Stimulated activated CD8-positive, alpha-beta memory T cell treated with anti-CD3 and anti-CD28 coated beads, Interleukin-7, amount 100 ng/mL, for 4 hours (primary cell): ENCODE measurements around the gene KIAA1755.

Experiments used
- DNase-seq, 2 donors: peaks; one replicate each; pipeline ENCODE4 v3.0.0-alpha.2; 2020; ENCODE audit warnings: low read depth in 2 of 2

KIAA1755 gene

DNA sequence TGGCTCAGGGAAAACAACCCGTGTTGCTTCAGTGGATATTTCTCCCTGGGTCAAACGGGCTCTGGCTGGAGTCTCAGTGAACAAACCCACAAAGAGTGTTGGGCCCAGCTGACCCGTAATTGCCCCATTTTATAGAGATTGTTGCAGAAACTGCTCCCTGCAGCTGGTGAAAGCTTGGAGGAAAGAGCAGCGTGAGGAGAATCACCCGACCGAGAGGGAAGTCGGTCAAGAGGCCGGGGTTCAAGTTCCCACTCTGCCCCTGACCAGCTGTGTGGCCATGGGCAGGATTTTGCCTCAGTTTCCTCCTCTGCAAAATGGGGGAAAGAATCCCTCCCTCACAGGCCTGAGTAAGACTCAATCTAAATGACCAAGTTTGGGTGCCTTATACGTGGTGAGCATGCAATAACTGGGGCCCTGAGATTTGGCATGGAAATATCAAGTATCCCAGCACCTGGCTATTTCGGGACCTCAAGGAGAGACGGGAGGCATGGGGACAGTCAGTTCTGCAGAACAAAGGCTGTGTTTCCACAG, 93.8 kb downstream of the KIAA1755 start:
- DNase-seq, result no peak

DNA sequence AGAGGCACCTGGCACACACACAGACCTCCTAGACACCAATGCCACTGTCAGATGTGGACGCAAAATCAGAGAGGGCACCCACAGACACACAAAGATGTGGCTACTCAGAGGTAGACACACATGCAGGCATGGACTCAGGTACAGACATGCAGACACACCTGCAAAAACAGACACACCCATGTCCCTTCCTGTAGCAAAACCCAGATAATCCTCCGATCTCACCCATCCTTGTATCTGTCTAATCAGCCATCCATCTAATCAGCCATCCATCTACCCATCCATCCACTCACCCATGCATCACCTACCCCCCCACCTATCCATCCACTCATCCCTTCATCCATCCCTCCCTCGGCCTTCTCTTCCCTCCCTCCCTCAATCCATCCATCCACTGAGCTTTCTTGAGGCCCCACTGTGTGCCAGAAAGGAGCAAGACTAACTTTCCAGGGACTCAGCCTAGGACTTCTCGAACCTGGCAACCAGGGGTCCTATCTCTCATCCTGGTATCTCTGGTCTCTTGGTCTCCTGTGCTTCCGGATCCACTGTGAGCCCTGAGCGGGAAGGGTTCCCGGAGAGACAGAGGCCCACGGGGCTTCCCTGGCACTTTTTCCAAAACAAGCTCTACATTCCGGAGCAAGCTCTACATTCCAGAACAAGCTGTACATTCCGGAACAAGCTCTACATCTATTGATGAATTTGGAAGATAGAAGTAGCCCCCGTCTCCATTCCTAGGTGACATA, 94.4 kb downstream of the KIAA1755 start:
- DNase-seq, result no peak

DNA sequence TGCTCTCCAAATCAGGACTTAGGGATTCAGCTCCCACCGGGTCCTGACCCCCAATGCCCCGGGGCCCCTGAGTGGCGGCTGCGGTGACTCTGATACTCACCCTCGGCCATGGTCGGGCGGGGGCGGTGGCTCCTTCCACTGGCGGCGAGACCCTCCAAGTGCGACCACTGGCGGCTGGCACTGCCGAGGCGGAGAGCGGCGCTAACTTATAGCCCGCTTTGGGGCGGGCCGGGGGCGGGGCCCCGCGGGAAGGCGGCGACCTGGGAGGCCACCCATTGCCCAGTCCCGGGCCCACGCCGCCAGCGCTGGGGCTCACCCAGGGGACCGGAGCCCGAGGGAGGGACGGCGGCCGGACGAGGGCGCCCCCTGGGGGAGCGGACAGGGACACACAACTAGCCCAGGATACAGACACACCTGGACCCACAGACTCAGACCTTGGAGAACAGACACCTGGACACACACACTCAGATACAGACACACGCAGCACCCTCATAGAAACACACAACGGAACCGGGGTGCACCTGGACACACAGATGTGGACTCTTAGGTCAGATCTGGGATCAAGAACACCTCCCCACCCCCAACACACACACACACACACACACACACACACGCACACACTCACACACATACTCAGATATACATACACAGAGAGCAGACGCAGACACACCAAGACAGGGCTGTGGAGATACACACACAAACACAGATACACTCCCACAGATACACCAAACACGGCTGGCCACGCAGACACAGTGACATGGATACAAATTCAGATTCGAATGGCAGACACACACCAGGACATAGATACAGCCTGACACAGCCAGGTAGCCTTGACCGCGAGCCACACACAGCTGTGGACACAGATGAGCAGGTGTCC, 95.2 kb downstream of the KIAA1755 start, which contains the start of gene TGM2:
Gene TGM2, minus strand, starts transcription at position 182 of the 877 bp plus-strand sequence. Its CDS starts 72 bp downstream, at position 110.
- peak in 1 of 2 donors; percentile 25 for DNase-seq

DNA sequence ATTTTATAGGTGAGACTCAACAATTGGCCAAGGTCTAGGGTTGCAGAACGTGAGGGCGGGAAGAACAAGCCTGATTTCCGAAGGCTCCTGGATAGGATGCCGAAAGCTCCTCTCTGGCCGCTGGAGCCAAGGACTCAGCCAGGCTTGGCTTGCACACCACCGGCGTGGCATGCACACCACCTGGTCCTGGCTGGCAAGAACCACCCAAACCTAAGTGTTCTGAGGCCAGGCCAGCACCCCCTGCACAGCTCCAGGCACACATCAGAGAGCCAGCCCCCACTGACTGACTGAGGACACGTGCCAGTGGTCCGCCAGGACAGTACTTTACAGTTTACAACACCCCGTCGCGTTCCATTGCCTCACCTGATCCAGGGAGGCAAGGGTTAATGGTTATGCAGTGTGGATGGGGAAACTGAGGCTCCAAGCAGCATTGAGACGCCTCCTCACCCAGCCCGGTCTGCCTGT, 95.9 kb downstream of the KIAA1755 start:
- DNase-seq, result no peak

DNA sequence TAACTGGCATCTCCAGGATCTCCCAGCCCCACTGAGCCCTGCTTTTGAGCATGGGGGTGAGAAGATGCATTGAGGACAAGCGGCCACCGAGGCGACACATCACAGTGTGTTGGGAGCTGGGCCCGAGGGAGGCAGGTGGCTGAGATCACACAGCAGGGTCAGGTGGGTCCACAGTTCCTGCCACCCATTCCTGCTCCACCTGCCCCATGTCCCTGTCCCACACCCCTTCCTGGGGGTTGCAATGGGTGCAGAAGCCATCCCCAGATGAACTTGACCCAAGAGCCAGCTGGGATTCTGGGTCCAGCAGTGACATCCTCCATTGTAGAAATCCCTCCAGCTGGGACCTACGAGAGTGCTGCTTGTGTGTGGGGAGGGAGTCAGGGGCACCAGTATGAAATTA, 96.5 kb downstream of the KIAA1755 start:
- no peak for DNase-seq

DNA sequence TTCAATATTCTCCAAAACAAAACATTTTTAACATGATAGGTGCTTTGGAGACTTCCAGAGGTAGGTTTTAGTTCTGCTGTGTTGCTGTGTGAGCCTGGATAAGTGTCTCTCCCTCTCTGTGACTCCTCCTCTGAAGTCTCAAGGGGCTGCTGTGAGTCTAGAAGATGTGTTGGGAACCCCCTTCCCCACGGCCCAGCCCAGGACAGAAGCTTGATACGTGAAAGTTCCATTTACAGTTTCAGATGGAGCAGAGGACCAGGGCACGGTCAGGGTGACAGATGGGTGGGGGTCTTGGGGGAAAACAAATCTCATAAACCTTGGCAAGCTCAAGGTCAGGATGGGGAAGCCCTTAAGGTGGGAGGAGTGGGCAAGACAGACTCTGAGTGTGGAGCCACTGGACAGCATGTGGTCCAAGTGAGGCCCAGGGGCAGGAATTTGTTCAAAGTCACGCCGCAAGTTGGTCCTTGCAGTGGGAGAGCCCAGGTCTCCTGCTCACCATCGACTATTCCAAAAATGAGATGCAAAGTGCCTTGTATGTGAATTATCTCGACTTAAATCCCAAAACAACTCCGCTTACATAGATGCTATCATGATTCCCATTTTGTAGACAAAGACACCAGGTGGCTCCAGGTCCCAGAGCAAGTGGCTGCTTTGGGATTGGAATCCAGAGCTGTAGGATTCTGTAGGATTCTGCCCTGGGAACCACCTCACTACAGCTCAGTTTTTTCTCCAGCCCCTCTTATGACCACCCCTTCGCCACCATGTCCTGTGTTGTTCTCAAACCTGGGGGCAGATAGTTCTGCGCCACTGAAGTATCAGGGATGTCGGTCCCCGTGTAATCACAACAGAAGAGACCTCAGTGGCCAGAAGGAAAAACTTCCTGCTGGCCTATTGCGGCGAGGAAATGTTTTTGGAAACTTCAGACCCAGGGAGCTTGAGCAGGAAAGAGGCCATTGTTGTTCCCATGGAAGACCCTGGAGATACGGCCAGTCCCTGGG, 97.4 kb downstream of the KIAA1755 start:
- no peak for DNase-seq

DNA sequence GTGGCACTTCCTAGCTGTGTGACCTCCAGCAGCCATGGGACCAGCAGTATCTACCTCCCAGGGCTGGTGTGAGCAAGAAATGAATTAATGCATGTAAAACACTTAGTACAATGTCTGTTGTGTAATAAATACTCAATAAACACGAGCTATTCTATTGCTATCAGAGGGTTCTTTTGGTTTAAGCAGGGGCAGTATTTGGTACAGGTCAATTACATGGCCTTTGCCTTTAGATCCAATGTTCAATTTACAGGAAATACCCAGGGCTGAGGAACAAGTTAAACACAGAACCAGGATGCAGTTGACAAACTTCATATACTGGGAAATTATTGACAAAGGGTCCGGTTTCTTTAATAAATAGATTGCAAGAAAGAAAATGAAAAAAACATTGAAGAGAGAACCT, 98.4 kb downstream of the KIAA1755 start:
- no peak for DNase-seq

DNA sequence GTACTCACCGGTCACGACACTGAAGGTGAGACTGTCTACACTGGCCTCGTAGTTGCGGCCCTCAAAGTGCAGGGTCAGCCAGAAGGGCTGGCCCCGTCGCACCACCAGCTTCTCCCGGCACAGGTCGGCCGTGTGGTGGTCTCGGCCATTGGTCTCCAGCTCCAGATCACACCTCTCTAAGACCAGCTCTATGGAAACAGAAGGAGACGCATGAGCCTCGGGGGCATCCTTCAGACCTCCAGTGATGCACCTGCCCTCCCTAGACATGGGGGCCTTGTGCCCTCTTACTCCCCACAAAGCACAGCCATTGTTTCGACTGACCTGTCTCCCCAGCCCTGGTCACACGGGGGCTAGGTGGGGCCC, 99.1 kb downstream of the KIAA1755 start:
- DNase-seq, result no peak
